C4-2B (cell line): ENCODE results near the gene PLA2G12A.
A peak's percentile ranks its signal among the peaks of the same experiment; 100 is the strongest.

Experiments
- H3K27ac ChIP-seq: fragments of 450-650 bp; 2 replicates; pipeline ENCODE4 v1.5.1; 2017
- ZFX ChIP-seq: fragments of 450-650 bp; IDR thresholded peaks from 2 replicates; pipeline ENCODE4 v1.6.1; 2017
- TF ChIP-seq, protein P1 (sequence below): fragments of 450-650 bp; conservative IDR thresholded peaks from 2 replicates; pipeline ENCODE4 v1.5.1; 2017; ENCODE audit warnings: mild to moderate bottlenecking

PLA2G12A gene

DNA sequence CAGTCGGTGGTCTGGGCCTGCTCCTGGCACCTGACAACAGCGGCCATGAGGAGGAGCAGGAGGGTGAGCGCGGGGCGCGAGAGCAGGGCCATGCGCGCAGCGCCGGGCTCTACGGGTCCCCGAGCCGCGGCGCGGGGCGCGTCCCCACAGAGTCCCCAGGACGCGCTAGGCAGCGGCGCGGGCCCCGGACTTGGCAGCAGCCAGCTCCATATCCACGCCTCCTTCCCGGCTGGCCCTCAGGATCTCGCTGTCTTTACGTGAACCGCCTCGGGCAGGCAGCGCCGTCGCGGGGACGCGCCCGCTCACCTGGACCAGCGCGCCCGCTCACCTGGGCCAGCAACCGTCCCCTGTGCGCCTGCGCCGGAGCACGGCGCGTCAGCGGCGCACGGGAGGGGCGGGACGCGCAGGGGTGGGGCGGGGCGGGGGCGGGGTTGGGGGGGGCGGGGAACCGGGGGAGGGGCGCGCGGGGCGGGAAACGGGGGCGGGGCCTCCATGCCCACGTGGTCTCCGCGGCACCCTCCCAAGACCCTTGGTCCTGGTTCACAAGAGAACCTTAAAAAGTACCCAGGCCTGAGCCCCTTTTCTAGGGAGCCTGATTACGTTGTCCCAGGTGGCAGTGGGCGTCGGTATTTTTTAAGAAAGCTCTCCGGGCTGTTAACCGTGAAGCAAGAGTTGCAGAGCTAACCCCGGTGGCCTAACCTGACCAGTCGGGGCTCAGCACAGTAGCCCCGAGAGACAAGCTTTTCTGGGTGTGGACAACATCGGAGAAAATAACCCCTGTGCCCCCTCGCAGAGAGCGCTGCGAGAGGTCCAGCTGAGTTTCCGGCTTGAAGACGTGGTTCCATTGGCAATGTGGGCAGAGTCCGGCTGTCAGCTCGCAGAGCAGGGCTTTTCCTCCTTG is at the start of gene PLA2G12A:
PLA2G12A (minus strand) TSS at position 353 of the 901 bp plus-strand sequence; CDS start at position 92, 261 bp downstream.
- H3K27ac ChIP-seq, result peak within 1 kb of the TSS; percentile 98
- TF ChIP-seq, protein P1, sequence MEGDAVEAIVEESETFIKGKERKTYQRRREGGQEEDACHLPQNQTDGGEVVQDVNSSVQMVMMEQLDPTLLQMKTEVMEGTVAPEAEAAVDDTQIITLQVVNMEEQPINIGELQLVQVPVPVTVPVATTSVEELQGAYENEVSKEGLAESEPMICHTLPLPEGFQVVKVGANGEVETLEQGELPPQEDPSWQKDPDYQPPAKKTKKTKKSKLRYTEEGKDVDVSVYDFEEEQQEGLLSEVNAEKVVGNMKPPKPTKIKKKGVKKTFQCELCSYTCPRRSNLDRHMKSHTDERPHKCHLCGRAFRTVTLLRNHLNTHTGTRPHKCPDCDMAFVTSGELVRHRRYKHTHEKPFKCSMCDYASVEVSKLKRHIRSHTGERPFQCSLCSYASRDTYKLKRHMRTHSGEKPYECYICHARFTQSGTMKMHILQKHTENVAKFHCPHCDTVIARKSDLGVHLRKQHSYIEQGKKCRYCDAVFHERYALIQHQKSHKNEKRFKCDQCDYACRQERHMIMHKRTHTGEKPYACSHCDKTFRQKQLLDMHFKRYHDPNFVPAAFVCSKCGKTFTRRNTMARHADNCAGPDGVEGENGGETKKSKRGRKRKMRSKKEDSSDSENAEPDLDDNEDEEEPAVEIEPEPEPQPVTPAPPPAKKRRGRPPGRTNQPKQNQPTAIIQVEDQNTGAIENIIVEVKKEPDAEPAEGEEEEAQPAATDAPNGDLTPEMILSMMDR, result no peak
- peak; percentile 62; the same call in 1 of the 2 replicates for TF ChIP-seq ZFX

DNA sequence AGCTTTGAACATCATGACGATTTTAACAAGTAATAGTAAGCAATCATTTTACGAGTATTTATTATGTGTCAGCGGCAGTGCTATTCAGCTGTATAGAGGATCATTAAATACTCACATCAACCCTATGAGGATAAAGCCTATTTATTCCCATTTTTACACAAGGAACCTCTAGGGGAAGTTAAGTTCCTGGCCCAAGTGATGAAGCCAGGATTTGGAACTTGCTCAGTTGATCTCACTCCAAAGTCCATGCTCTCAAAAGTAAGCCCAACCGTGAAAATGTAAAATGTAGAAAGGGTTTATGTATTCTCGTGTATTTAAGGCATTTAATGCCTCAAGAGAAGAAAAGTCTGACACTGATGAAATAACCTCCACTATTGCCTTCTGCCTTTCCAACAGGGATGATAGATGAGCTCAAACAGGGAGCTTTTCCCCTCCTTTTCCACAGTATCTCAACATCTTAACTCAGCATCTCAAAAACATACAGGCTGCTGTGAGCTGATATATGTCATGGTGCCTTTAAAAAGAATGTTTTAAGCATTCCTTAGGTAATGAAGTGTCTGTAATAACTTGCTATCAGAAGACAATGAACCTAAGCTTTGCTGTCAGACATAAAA is 35.0 kb upstream of the PLA2G12A start:
- no peak overlapping the region for H3K27ac ChIP-seq
- TF ChIP-seq ZFX, result no peak
- TF ChIP-seq, protein P1, result no peak

DNA sequence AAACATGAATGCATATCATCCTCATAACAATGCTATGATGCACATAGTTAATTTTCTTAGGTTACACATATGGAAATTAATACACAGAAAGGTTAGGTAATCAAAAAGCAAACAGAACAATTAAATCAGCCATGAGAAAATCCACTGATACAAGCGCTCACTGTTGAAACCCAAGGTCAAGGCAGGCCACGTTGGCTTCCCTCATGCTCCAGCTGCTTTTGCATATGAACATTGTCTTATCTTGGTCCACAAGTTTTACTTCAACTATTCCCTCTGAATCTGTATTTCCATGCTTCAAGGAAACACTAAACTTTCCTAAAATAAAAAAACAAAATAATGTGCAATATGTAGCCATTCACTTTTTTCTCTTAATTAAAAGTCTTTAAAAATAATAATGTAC is 34.5 kb upstream of the PLA2G12A start:
- TF ChIP-seq, protein P1, result no peak
- TF ChIP-seq ZFX, result no peak

DNA sequence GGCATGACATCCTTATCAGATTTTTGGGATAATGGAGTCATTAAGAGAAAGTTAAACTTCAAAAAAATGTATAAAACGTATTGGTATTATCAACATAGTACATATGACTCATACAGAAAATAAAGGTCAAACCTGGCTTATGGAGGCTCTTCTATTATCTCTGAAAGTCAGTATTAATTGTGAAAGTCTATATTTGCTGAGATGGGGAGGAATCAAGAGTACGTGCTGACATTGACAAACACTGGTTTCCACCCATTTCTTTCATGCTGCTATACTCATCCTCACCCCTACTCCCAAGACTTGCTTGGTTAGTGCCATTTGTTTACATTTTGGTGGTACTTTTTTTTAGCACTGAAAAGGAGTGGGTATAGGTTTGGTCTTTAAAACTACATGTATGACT is 30.8 kb upstream of the PLA2G12A start:
- no peak for TF ChIP-seq ZFX
- TF ChIP-seq, protein P1, result no peak
- no peak overlapping the region for H3K27ac ChIP-seq

More for the DNA sequence above, 34.5 kb upstream of the PLA2G12A start:
- no peak overlapping the region for H3K27ac ChIP-seq

DNA sequence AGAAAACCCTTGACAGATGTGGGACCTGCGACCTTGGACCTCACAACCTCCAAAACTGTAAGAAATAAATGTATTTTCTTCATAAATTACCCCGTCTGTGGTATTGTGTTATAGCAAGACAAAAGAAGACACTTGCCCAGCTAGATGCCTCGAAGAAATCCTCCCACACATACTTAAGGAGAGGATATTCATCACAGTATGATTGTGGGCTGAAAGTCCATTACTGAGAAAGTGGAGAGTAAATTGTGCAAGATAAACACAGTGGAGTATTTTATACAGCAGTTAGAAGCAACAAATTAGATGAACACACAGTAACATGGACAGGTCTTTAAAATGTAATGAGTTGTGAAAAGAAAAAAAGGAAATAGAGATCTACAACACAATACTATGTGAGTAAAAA is 25.8 kb upstream of the PLA2G12A start:
- H3K27ac ChIP-seq, result no peak overlapping the region
- TF ChIP-seq ZFX, result no peak
- TF ChIP-seq, protein P1, result no peak

DNA sequence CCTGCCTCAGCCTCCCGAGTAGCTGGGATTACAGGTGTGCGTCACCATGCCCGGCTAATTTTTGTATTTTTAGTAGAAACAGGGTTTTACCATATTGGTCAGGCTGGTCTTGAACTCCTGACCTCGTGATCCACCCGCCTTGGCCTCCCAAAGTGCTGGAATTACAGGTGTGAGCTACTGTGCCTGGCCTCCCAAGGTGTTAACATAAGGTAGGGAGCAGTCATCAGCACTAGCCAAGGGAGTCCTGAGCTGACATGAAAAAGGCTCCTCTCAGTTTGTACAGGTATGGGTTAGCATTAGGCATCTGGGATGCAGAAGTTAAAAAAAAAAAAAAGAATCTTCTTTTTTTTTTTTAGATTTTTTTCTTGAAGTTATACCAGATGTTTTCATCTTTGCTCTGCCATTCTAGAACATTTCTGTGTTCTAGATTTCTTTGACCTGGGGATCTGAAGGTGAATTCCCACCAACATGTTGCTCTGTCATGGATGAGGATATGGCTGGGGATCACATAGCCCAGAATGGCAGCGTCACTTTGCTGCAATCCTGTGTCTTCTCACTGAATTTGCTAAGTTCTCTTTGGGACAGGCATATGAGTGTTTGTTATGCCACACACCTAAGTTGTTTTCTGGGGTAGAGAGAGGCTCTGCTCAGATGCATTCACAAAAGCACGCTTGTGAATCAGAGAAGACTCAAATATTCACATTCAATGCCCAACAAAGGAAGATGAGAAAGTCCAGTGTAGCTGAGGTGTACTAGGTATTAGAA is 24.4 kb upstream of the PLA2G12A start:
- TF ChIP-seq, protein P1, result no peak
- TF ChIP-seq ZFX, result no peak

More for the DNA sequence above, 24.4 kb upstream of the PLA2G12A start:
- H3K27ac ChIP-seq, result no peak overlapping the region
